GM12878 (cell line): ENCODE data around the gene C10orf71. TPM values are rescaled to one million over a fixed set of nuclear protein-coding genes. Genes with fewer than 3 reads are reported as not detected.

Source experiments
- ATAC-seq: fragments of 200-7000 bp; cut with Tn5 transposase; 3 replicates; pipeline ENCODE4 v1.9.1; 2020; ENCODE audit warnings: mild to moderate bottlenecking, moderate library complexity
- BruUV-seq: library from RNA; stranded (reverse); fragments of 400-500 nt; replicated peaks from 2 replicates; lab custom pipeline; 2021; lab: Mats Ljungman, UMichigan
- CTCF ChIA-PET: fragments of 300-600 bp; sonication (Branson Sonifier 250); formaldehyde crosslinking; extraction: SDS; loops from one replicate; lab custom pipeline; 2021; ENCODE audit warnings: inconsistent platforms; lab: Yijun Ruan, JAX
- POLR2A ChIA-PET: fragments of 350-600 bp; formaldehyde crosslinking; extraction: SDS; loops from one replicate; lab custom pipeline; 2021; ENCODE audit warnings: inconsistent platforms; lab: Charles Lee
- RAD21 ChIA-PET: fragments of 300-600 bp; sonication (Branson Sonifier 250); formaldehyde crosslinking; loops from one replicate; lab custom pipeline; 2023; ENCODE audit warnings: antibody characterized with exemption; ENCODE audit not compliant: unreplicated experiment; lab: Charles Lee
- SMC1A ChIA-PET: fragments of 300-600 bp; sonication (Branson Sonifier 250); formaldehyde crosslinking; loops from one replicate; lab custom pipeline; 2023; ENCODE audit not compliant: unreplicated experiment, uncharacterized antibody; lab: Charles Lee
- DNase-seq: peaks from one replicate; pipeline ENCODE4 v3.0.0-alpha.2; 2011; ENCODE audit warnings: low read depth, low spot score
- FAIRE-seq: peaks from 3 replicates; lab custom pipeline; 2011; peaks lifted over from hg19 to GRCh38; lab: Jason Lieb, UNC
- H2AFZ ChIP-seq: 2 replicates; pipeline ENCODE4 v1.6.0; 2011; ENCODE audit warnings: low read depth, low read length, control low read depth; ENCODE audit not compliant: control insufficient read depth
- H3K27ac ChIP-seq: 2 replicates; pipeline ENCODE4 v1.5.1; 2011; ENCODE audit warnings: control low read depth; ENCODE audit not compliant: control insufficient read depth, insufficient read depth
- H3K27me3 ChIP-seq, 2 experiments: replicated peaks in 1 of 2; 2 replicates each; pipeline versions ENCODE4 v1.6.0 to v1.6.1; 2011; ENCODE audit warnings: low read length in 1 of 2; ENCODE audit not compliant: control insufficient read depth in 2 of 2, insufficient read depth in 2 of 2
- H3K36me3 ChIP-seq, 2 experiments: 2 replicates each; pipeline ENCODE4 v1.5.1; 2011; ENCODE audit warnings: low read length in 1 of 2; ENCODE audit not compliant: control insufficient read depth in 2 of 2, insufficient read depth in 2 of 2
- H3K4me1 ChIP-seq: 2 replicates; pipeline ENCODE4 v1.6.1; 2011; ENCODE audit warnings: mild to moderate bottlenecking, low read length, moderate library complexity, mixed read lengths; ENCODE audit not compliant: control insufficient read depth, insufficient read depth
- H3K4me2 ChIP-seq: 2 replicates; pipeline ENCODE4 v1.6.0; 2011; ENCODE audit warnings: control low read depth; ENCODE audit not compliant: control insufficient read depth, insufficient read depth
- H3K4me3 ChIP-seq: fragments of 200-600 bp; sonication (generic); 2 replicates; pipeline ENCODE4 v1.5.1; 2016
- H3K79me2 ChIP-seq: 2 replicates; pipeline ENCODE4 v1.6.0; 2011; ENCODE audit warnings: low read length; ENCODE audit not compliant: control insufficient read depth, insufficient read depth
- H3K9ac ChIP-seq: 2 replicates; pipeline ENCODE4 v1.8.0; 2011; ENCODE audit warnings: low read length, control low read depth, mixed read lengths; ENCODE audit not compliant: control insufficient read depth, insufficient read depth
- H3K9me3 ChIP-seq: replicated peaks from 3 replicates; pipeline ENCODE4 v1.5.1; 2011; ENCODE audit warnings: mild to moderate bottlenecking, low read length; ENCODE audit not compliant: control insufficient read depth, insufficient read depth
- H4K20me1 ChIP-seq: 2 replicates; pipeline ENCODE4 v1.6.0; 2011; ENCODE audit not compliant: control insufficient read depth, insufficient read depth
- CREM ChIP-seq: IDR thresholded peaks from 2 replicates; pipeline ENCODE4 v1.6.1; 2014; ENCODE audit warnings: antibody characterized with exemption, low read depth
- EP300 ChIP-seq, 2 experiments: fragments of 150-350 bp in 1 of 2; IDR thresholded peaks; 2 replicates each; pipeline ENCODE4 v1.6.1; 2011 to 2012; ENCODE audit warnings: low read depth in 2 of 2, low read length in 2 of 2, borderline replicate concordance in 1 of 2, improper control_type of control experiment in 1 of 2, inconsistent platforms in 1 of 2; ENCODE audit not compliant: control insufficient read depth in 1 of 2
- ESRRA ChIP-seq: IDR thresholded peaks from 2 replicates; pipeline ENCODE4 v1.6.1; 2012; ENCODE audit warnings: mild to moderate bottlenecking, low read length, improper control_type of control experiment
- NFYB ChIP-seq: IDR thresholded peaks from 2 replicates; pipeline ENCODE4 v1.6.1; 2011; ENCODE audit warnings: low read depth, mild to moderate bottlenecking, low read length, improper control_type of control experiment, moderate library complexity; ENCODE audit not compliant: insufficient read depth
- PML ChIP-seq: IDR thresholded peaks from 2 replicates; pipeline ENCODE4 v1.6.1; 2012; ENCODE audit warnings: low read length, inconsistent platforms
- POLR2AphosphoS5 ChIP-seq: IDR thresholded peaks from 2 replicates; pipeline ENCODE4 v1.6.1; 2011; ENCODE audit warnings: mild to moderate bottlenecking, low read length, inconsistent platforms
- SIN3A ChIP-seq: IDR thresholded peaks from 2 replicates; pipeline ENCODE4 v1.6.1; 2012; ENCODE audit warnings: low read depth, low read length, improper control_type of control experiment
- SP1 ChIP-seq: IDR thresholded peaks from one replicate; pipeline ENCODE4 v1.6.1; 2011; ENCODE audit warnings: low read depth, low read length
- SPI1 ChIP-seq: IDR thresholded peaks from 2 replicates; pipeline ENCODE4 v1.6.1; 2011; ENCODE audit warnings: low read depth, mild to moderate bottlenecking, low read length, moderate library complexity, borderline replicate concordance; ENCODE audit not compliant: insufficient read depth
- SREBF2 ChIP-seq: IDR thresholded peaks from 2 replicates; pipeline ENCODE4 v1.6.1; 2012; ENCODE audit warnings: mild to moderate bottlenecking, low read length
- SUZ12 ChIP-seq: fragments of 200-600 bp; sonication (generic); IDR thresholded peaks from one replicate; pipeline ENCODE4 v1.6.1; 2018; ENCODE audit warnings: antibody characterized with exemption, mild to moderate bottlenecking; ENCODE audit not compliant: unreplicated experiment
- TCF3 ChIP-seq: IDR thresholded peaks from 2 replicates; pipeline ENCODE4 v1.6.1; 2012; ENCODE audit warnings: low read depth, mild to moderate bottlenecking, low read length, borderline replicate concordance; ENCODE audit not compliant: insufficient read depth
- TCF7 ChIP-seq: IDR thresholded peaks from 2 replicates; pipeline ENCODE4 v1.6.1; 2014; ENCODE audit warnings: antibody characterized with exemption, borderline replicate concordance
- ZNF24 ChIP-seq: fragments of 450-650 bp; IDR thresholded peaks from 2 replicates; pipeline ENCODE4 v1.6.1; 2017; ENCODE audit warnings: antibody characterized with exemption, mild to moderate bottlenecking
- ZNF622 ChIP-seq: fragments of 450-650 bp; IDR thresholded peaks from 2 replicates; pipeline ENCODE4 v1.6.1; 2017; ENCODE audit warnings: mild to moderate bottlenecking, inconsistent platforms
- WGBS: methylation state at CpG from one replicate; pipeline ENCODE4 v1.1.6; 2016; ENCODE audit warnings: low lambda C conversion rate; ENCODE audit not compliant: insufficient replicate concordance, insufficient coverage; ENCODE audit errors: missing lambda C conversion rate; 5-methylcytosine and 5-hydroxymethylcytosine counted together
- in situ Hi-C: fragments of 300-500 bp; cut with MboI; formaldehyde crosslinking; loops from 9 replicates; pipeline ENCODE4 v1.14.3; 2018; ENCODE audit warnings: mixed read lengths
- intact Hi-C: fragments of 100-400 bp; cut with micrococcal nuclease; formaldehyde crosslinking; loops from one replicate; pipeline ENCODE4 v1.14.2; 2022; ENCODE audit not compliant: unreplicated experiment
- polyA plus RNA-seq, 11 experiments: library from polyadenylated mRNA; depleted of rRNA in 4 of 11; unstranded in 6 of 11; stranded (reverse) in 5 of 11; fragments of >200 nt; fragmentation: Nextera tagmentation in 4 of 11; fragmentation: Illumina TruSeq in 1 of 11; extraction: Ambion mirVana in 4 of 11; extraction: Trizol in 1 of 11; gene quantifications; 1 replicate in 1 of 11; 2 replicates in 10 of 11; pipeline versions ENCODE4 v1.2.1 to v1.2.3, GENCODE V29; 2011 to 2016; ENCODE audit warnings: inconsistent platforms in 2 of 11, missing spikeins in 2 of 11, low read depth in 1 of 11
- total RNA-seq, 4 experiments: library from RNA; depleted of rRNA in 3 of 4; stranded (reverse); fragments of >200 nt in 3 of 4; fragmentation: Illumina TruSeq in 1 of 4; extraction: Trizol in 1 of 4; gene quantifications; 2 replicates each; pipeline versions ENCODE4 v1.2.1 to v1.2.3, GENCODE V29; 2013 to 2021
- TF ChIP-seq, protein P1 (sequence below): fragments of 450-650 bp; formaldehyde crosslinking; IDR thresholded peaks from 2 replicates; pipeline ENCODE4 v1.4.0; 2020; ENCODE audit warnings: mild to moderate bottlenecking, moderate library complexity
- TF ChIP-seq, protein P2 (sequence below): fragments of 450-650 bp; IDR thresholded peaks from 2 replicates; pipeline ENCODE4 v1.6.1; 2017; ENCODE audit warnings: borderline replicate concordance

C10orf71 gene
- total and polyA plus RNA-seq, 10 of the 15 experiments (the other 5 are each of a cell fraction or from before 2014, with no cell fraction given) = not detected

- Histone ChIP-seq H3K9ac (no peak overlapping the region), H4K20me1 (no peaks in the 10 kb centered on the region), H3K79me2 (no peaks in the 10 kb centered on the region), H3K27ac (no peak overlapping the region), H2AFZ (no peak overlapping the region), H3K36me3 (no peaks in the 10 kb centered on the region), H3K9me3 (no peaks in the 10 kb centered on the region), H3K4me2 (no peak overlapping the region), H3K4me1 (no peaks in the 10 kb centered on the region)
- DNase-seq = no peak
- 17% methylated on average over 20 of the region's 21 CpGs for WGBS
- CTCF ChIA-PET = interaction anchor here (1.4 kb wide), 1 partner anchor 135 kb away, joined by 4 read pairs; no protein-coding TSS in a partner anchor
- no TSS peak for BruUV-seq
- intact Hi-C loops = no loop called here
- FAIRE-seq = no peak
- no peak; the same call in 2 of the 3 replicates for ATAC-seq
- RAD21 ChIA-PET = no interaction called here
- in situ Hi-C loops = no loop called here
- POLR2A ChIA-PET = no interaction called here
- TF ChIP-seq POLR2AphosphoS5 (no peak), SPI1 (no peak), SREBF2 (no peak), TCF3 (no peak), TCF7 (no peak), ZNF622 (no peak), SIN3A (no peak), NFYB (no peak), SP1 (no peak), ZNF24 (no peak), SUZ12 (no peak), ESRRA (no peak), CREM (no peak), EP300 (IDR thresholded peaks at IDR 0.05; ENCODE audit: borderline replicate concordance in 1 of 2, control insufficient read depth in 1 of 2, low read depth in 2 of 2, low read length in 2 of 2) (no peak), PML (no peak)
- TF ChIP-seq, protein P1, sequence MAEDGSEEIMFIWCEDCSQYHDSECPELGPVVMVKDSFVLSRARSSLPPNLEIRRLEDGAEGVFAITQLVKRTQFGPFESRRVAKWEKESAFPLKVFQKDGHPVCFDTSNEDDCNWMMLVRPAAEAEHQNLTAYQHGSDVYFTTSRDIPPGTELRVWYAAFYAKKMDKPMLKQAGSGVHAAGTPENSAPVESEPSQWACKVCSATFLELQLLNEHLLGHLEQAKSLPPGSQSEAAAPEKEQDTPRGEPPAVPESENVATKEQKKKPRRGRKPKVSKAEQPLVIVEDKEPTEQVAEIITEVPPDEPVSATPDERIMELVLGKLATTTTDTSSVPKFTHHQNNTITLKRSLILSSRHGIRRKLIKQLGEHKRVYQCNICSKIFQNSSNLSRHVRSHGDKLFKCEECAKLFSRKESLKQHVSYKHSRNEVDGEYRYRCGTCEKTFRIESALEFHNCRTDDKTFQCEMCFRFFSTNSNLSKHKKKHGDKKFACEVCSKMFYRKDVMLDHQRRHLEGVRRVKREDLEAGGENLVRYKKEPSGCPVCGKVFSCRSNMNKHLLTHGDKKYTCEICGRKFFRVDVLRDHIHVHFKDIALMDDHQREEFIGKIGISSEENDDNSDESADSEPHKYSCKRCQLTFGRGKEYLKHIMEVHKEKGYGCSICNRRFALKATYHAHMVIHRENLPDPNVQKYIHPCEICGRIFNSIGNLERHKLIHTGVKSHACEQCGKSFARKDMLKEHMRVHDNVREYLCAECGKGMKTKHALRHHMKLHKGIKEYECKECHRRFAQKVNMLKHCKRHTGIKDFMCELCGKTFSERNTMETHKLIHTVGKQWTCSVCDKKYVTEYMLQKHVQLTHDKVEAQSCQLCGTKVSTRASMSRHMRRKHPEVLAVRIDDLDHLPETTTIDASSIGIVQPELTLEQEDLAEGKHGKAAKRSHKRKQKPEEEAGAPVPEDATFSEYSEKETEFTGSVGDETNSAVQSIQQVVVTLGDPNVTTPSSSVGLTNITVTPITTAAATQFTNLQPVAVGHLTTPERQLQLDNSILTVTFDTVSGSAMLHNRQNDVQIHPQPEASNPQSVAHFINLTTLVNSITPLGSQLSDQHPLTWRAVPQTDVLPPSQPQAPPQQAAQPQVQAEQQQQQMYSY (CRISPR knock-in tag) = no peak
- TF ChIP-seq, protein P2, sequence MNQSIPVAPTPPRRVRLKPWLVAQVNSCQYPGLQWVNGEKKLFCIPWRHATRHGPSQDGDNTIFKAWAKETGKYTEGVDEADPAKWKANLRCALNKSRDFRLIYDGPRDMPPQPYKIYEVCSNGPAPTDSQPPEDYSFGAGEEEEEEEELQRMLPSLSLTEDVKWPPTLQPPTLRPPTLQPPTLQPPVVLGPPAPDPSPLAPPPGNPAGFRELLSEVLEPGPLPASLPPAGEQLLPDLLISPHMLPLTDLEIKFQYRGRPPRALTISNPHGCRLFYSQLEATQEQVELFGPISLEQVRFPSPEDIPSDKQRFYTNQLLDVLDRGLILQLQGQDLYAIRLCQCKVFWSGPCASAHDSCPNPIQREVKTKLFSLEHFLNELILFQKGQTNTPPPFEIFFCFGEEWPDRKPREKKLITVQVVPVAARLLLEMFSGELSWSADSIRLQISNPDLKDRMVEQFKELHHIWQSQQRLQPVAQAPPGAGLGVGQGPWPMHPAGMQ = no peak
- TF ChIP-seq, all 136 proteins: peak for 0
- no peak overlapping the region for H3K4me3 ChIP-seq
- SMC1A ChIA-PET = interaction anchor here (0.7 to 1.2 kb wide), 2 partner anchors 71 to 201 kb away, joined by 3 read pairs; no protein-coding TSS in a partner anchor
- H3K27me3 ChIP-seq = no peaks in the 10 kb centered on the region; a peak in 2 of 4 replicates
These were observed 26.5 kb upstream of the C10orf71 start for GRCh38 chr10:49272251-49273081.
